HFF-Myc (cell line): ENCODE data around the gene LSP1.

Experiments used
- DNase-seq: peaks from one replicate; pipeline ENCODE4 v3.0.0-alpha.2; 2011; ENCODE audit warnings: low read depth; ENCODE audit errors: extremely low read depth
- H3K4me3 ChIP-seq: replicated peaks from 2 replicates; pipeline ENCODE4 v1.5.1; 2011; ENCODE audit warnings: low read depth, mild to moderate bottlenecking, control low read depth, low read length
- CTCF ChIP-seq: IDR thresholded peaks from 2 replicates; pipeline ENCODE4 v1.5.1; 2012; ENCODE audit warnings: mild to moderate bottlenecking, low read depth, low read length, control low read depth; ENCODE audit errors: missing control alignments

The LSP1 gene

GRCh38 chr11:1891831-1892115 lies 38.9 kb downstream of the LSP1 start, which contains the start of gene PRR33:
Gene PRR33 (minus strand): TSS chr11:1891895. CDS start chr11:1890584, 1,311 bp downstream.
- no peak for DNase-seq
- no peak for TF ChIP-seq CTCF
- no peak within 1 kb of the TSS for H3K4me3 ChIP-seq

GRCh38 chr11:1892116-1892515 lies 39.2 kb downstream of the LSP1 start:
- no peak for TF ChIP-seq CTCF
- H3K4me3 ChIP-seq, result no peak overlapping the region
- no peak for DNase-seq

GRCh38 chr11:1892558-1892957 lies 39.7 kb downstream of the LSP1 start:
- no peak overlapping the region for H3K4me3 ChIP-seq
- TF ChIP-seq CTCF, result no peak
- no peak for DNase-seq

- H3K4me3 ChIP-seq, result no peak overlapping the region
- no peak for DNase-seq
- TF ChIP-seq CTCF, result no peak
Observed at GRCh38 chr11:1893581-1894359, 40.9 kb downstream of the LSP1 start.

- no peak overlapping the region for H3K4me3 ChIP-seq
- no peak for TF ChIP-seq CTCF
- no peak for DNase-seq
Observed at GRCh38 chr11:1894759-1895158, 41.9 kb downstream of the LSP1 start.

GRCh38 chr11:1896468-1896867 lies 43.6 kb downstream of the LSP1 start:
- H3K4me3 ChIP-seq, result no peak overlapping the region
- DNase-seq, result no peak
- no peak for TF ChIP-seq CTCF

- H3K4me3 ChIP-seq, result no peak overlapping the region
- TF ChIP-seq CTCF, result no peak
- DNase-seq, result no peak
Observed at GRCh38 chr11:1896923-1897322, 44.0 kb downstream of the LSP1 start.
